GM23338 (cell line): Measurements from ENCODE around the gene SEMA4D. TPM values are rescaled to one million over a fixed set of nuclear protein-coding genes. Genes with fewer than 3 reads are reported as not detected.
A peak's percentile ranks its signal among the peaks of the same experiment; 100 is the strongest.

Experiments used
- ATAC-seq: fragments of 200-7000 bp; cut with Tn5 transposase; 3 replicates; pipeline ENCODE4 v1.9.1; 2020
- DNase-seq: peaks from one replicate; pipeline ENCODE4 v3.0.0-alpha.2; 2015; ENCODE audit warnings: low spot score
- H2AFZ ChIP-seq: fragments of 200-600 bp; sonication (generic); 2 replicates; pipeline ENCODE4 v1.8.0; 2016; ENCODE audit warnings: antibody characterized with exemption, mild to moderate bottlenecking, moderate library complexity
- H3F3A ChIP-seq: fragments of 200-600 bp; sonication (generic); replicated peaks from 2 replicates; pipeline ENCODE4 v1.8.0; 2017; ENCODE audit warnings: antibody characterized with exemption, mixed run types, low read depth
- H3K27ac ChIP-seq: fragments of 200-600 bp; sonication (generic); 2 replicates; pipeline ENCODE4 v1.6.1; 2016; ENCODE audit warnings: low read depth
- H3K27me3 ChIP-seq: fragments of 200-600 bp; sonication (generic); 2 replicates; pipeline ENCODE4 v1.8.0; 2016; ENCODE audit warnings: mild to moderate bottlenecking, mixed run types, moderate library complexity; ENCODE audit not compliant: insufficient read depth
- H3K36me3 ChIP-seq: fragments of 200-600 bp; sonication (generic); 2 replicates; pipeline ENCODE4 v1.8.0; 2016; ENCODE audit warnings: mild to moderate bottlenecking; ENCODE audit not compliant: insufficient read depth
- H3K4me1 ChIP-seq: fragments of 200-600 bp; sonication (generic); 2 replicates; pipeline ENCODE4 v1.8.0; 2016; ENCODE audit warnings: mild to moderate bottlenecking, moderate library complexity; ENCODE audit not compliant: insufficient read depth
- H3K4me2 ChIP-seq: fragments of 200-600 bp; sonication (generic); 2 replicates; pipeline ENCODE4 v1.7.1; 2017; ENCODE audit warnings: mixed run types
- H3K4me3 ChIP-seq: fragments of 200-600 bp; sonication (generic); 2 replicates; pipeline ENCODE4 v1.6.1; 2016; ENCODE audit warnings: mixed run types
- H3K79me2 ChIP-seq: fragments of 200-600 bp; sonication (generic); replicated peaks from 2 replicates; pipeline ENCODE4 v1.8.0; 2017; ENCODE audit warnings: mild to moderate bottlenecking; ENCODE audit not compliant: insufficient read depth
- H3K9me2 ChIP-seq: fragments of 200-600 bp; sonication (generic); 2 replicates; pipeline ENCODE4 v1.8.0; 2017; ENCODE audit not compliant: insufficient read depth
- H4K20me1 ChIP-seq: fragments of 200-600 bp; sonication (generic); replicated peaks from 2 replicates; pipeline ENCODE4 v1.8.0; 2017; ENCODE audit warnings: mild to moderate bottlenecking; ENCODE audit not compliant: insufficient read depth
- H3K27ac Mint-ChIP-seq: 2 replicates; pipeline ENCODE4 v1.8.0; 2020; ENCODE audit warnings: inconsistent platforms, mild to moderate bottlenecking, moderate library complexity, mixed read lengths
- H3K27me3 Mint-ChIP-seq: 3 replicates; pipeline ENCODE4 v1.8.0; 2022; ENCODE audit warnings: low read depth, mild to moderate bottlenecking, moderate library complexity, mixed read lengths, inconsistent platforms; ENCODE audit not compliant: insufficient read depth, poor library complexity
- H3K36me3 Mint-ChIP-seq: 3 replicates; pipeline ENCODE4 v1.8.0; 2021; ENCODE audit warnings: low read depth, mild to moderate bottlenecking, inconsistent platforms, moderate library complexity, mixed read lengths
- H3K4me1 Mint-ChIP-seq: 3 replicates; pipeline ENCODE4 v1.8.0; 2020; ENCODE audit warnings: mild to moderate bottlenecking, inconsistent platforms, mixed read lengths
- H3K4me3 Mint-ChIP-seq: 3 replicates; pipeline ENCODE4 v1.8.0; 2021; ENCODE audit warnings: moderate library complexity, mild to moderate bottlenecking, inconsistent platforms, mixed read lengths
- H3K9me3 Mint-ChIP-seq: 3 replicates; pipeline ENCODE4 v1.8.0; 2020; ENCODE audit warnings: moderate library complexity, mild to moderate bottlenecking, inconsistent platforms, mixed read lengths
- CTCF ChIP-seq, 2 experiments: fragments of 200-600 bp in 1 of 2; sonication (generic) in 1 of 2; conservative IDR thresholded peaks; 2 replicates each; pipeline versions ENCODE4 v1.5.1 to v1.6.1; 2016 to 2017; ENCODE audit warnings: antibody characterized with exemption in 2 of 2, low read depth in 2 of 2, mild to moderate bottlenecking in 2 of 2, moderate library complexity in 1 of 2
- EZH2 ChIP-seq: fragments of 200-600 bp; sonication (generic); IDR thresholded peaks from one replicate; pipeline ENCODE4 v1.8.0; 2017; ENCODE audit warnings: antibody characterized with exemption, mild to moderate bottlenecking, low read depth; ENCODE audit not compliant: unreplicated experiment
- REST ChIP-seq: IDR thresholded peaks from one replicate; pipeline ENCODE4 v1.6.1; 2018; ENCODE audit warnings: antibody characterized with exemption; ENCODE audit not compliant: unreplicated experiment
- ZNF114 ChIP-seq: fragments of 250-450 bp; sonication (Bioruptor Pico); IDR thresholded peaks from 2 replicates; pipeline ENCODE4 v1.5.0; 2020; ENCODE audit warnings: mild to moderate bottlenecking, moderate library complexity
- ZNF462 ChIP-seq: fragments of 250-450 bp; sonication (Bioruptor Pico); IDR thresholded peaks from 2 replicates; pipeline ENCODE4 v1.5.0; 2020; ENCODE audit warnings: mild to moderate bottlenecking, moderate library complexity
- polyA plus RNA-seq: library from polyadenylated mRNA; unstranded; fragments of >200 nt; fragmentation: Nextera tagmentation; extraction: Ambion mirVana; gene quantifications from 2 replicates; pipeline ENCODE4 v1.2.1, GENCODE V29; 2016
- total RNA-seq: library from RNA; depleted of rRNA; stranded (reverse); fragments of >200 nt; shearing (Covaris generic); gene quantifications from 2 replicates; pipeline ENCODE4 v1.2.3, GENCODE V29; 2014

SEMA4D gene
- total and polyA plus RNA-seq, 2 experiments from 2014 or later: 19.3 to 63.0 TPM

GRCh38 chr9:89436326-89436725 is 61.6 kb downstream of the SEMA4D start:
- peak; percentile 6 for ATAC-seq
- Histone ChIP-seq H3K27ac (peak overlapping the region; percentile 97), H3K4me2 (peak overlapping the region; percentile 50), H3K4me1 (peaks cover 48% of the 10 kb centered on the region), H3K9me2 (no peaks in the 10 kb centered on the region), H3K27me3 (no peaks in the 10 kb centered on the region), H3K4me3 (peak overlapping the region; percentile 36), H2AFZ (no peak overlapping the region), H4K20me1 (no peaks in the 10 kb centered on the region), H3F3A (peaks cover 18% of the 10 kb centered on the region), H3K79me2 (peaks cover 65% of the 10 kb centered on the region), H3K36me3 (no peaks in the 10 kb centered on the region)
- Mint-ChIP-seq H3K4me1 (peaks cover 82% of the 10 kb centered on the region), H3K9me3 (no peaks in the 10 kb centered on the region), H3K36me3 (peaks cover 6% of the 10 kb centered on the region; the same call in 2 of the 3 replicates), H3K4me3 (no peak overlapping the region), H3K27me3 (peaks cover 14% of the 10 kb centered on the region), H3K27ac (peak overlapping the region; percentile 100)
- DNase-seq: no peak
- TF ChIP-seq CTCF (conservative IDR thresholded peaks at IDR 0.05; ENCODE audit: low read depth in 2 of 2) (no peak), ZNF462 (CRISPR knock-in tag) (no peak), EZH2 (no peak), ZNF114 (no peak), REST (no peak)
